ENCODE data around the gene NFIC. TPM values are rescaled to one million over a fixed set of nuclear protein-coding genes. Genes with fewer than 3 reads are reported as not detected.

Gene NFIC
- polyA plus RNA-seq, 1 of the 3 experiments (the other 2 are of a cell fraction) = 7.2 TPM

DNA sequence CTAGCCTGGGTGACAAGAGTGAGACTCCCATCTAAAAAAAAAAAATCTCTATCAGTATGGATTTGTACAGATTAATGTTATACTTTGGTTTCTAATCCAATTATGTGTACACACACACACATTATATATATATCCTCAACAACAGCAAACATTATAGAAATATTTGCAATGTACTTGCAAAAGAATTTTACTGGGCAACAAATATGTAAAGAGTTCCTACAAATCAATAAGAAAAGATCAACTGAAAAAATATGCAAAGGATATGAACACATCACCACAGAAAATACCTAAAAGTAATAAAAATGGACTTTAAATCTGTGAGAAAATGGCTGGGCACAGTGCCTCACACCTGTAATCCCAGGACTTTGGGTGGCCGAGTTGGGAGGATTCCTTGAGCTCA lies 40.9 kb upstream of the NFIC start (continued):
- TF ChIP-seq, protein P1, sequence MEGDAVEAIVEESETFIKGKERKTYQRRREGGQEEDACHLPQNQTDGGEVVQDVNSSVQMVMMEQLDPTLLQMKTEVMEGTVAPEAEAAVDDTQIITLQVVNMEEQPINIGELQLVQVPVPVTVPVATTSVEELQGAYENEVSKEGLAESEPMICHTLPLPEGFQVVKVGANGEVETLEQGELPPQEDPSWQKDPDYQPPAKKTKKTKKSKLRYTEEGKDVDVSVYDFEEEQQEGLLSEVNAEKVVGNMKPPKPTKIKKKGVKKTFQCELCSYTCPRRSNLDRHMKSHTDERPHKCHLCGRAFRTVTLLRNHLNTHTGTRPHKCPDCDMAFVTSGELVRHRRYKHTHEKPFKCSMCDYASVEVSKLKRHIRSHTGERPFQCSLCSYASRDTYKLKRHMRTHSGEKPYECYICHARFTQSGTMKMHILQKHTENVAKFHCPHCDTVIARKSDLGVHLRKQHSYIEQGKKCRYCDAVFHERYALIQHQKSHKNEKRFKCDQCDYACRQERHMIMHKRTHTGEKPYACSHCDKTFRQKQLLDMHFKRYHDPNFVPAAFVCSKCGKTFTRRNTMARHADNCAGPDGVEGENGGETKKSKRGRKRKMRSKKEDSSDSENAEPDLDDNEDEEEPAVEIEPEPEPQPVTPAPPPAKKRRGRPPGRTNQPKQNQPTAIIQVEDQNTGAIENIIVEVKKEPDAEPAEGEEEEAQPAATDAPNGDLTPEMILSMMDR (IDR thresholded peaks at IDR 0.05) = no peak

DNA sequence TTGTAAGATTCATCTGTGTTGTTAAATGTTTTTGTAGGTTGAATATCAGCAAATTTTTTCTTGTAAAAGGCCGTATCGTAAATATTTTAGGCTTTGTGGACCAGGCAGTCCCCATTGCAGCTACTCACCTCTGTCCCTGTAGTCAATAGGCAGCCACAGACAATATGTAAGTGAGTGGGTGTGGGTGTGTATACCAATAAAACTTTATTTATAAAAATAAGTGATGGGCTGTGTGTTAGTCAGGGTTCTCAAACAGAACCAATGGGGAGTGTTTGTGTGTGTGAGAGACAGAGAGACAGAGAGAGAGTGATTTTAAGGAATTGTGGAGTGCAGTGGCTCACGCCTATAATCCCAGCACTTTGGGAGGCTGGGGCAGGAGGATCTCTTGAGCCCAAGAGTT lies 37.6 kb upstream of the NFIC start:
- Histone ChIP-seq H3K36me3 (replicated peaks in 1 of 2; ENCODE audit: control insufficient read depth in 1 of 2, insufficient read depth in 2 of 2, low read length in 1 of 2) (no peaks in the 10 kb centered on the region), H3K27me3 (ENCODE audit: insufficient read depth) (no peaks in the 10 kb centered on the region), H3K4me1 (ENCODE audit: control insufficient read depth in 1 of 2, insufficient read depth in 2 of 2, low read depth in 1 of 2, low read length in 1 of 2) (no peaks in the 10 kb centered on the region), H3F3A (replicated peaks; ENCODE audit: insufficient read depth) (peaks cover 4% of the 10 kb centered on the region), H3K4me2 (no peak overlapping the region), H3K9me3 (no peaks in the 10 kb centered on the region), H2AFZ (ENCODE audit: low read depth) (no peak overlapping the region), H4K20me1 (ENCODE audit: insufficient read depth) (no peaks in the 10 kb centered on the region), H3K9ac (no peak overlapping the region), H3K4me3 (ENCODE audit: low read depth in 2 of 2, low read length in 1 of 2) (no peak overlapping the region), H3K9me2 (no peaks in the 10 kb centered on the region), H3K79me2 (ENCODE audit: insufficient read depth) (no peaks in the 10 kb centered on the region), H3K27ac (ENCODE audit: low read depth in 2 of 2, low read length in 1 of 2) (no peak overlapping the region)
- TF ChIP-seq MEF2A (IDR thresholded peaks at IDR 0.05; ENCODE audit: borderline replicate concordance, low read depth) = no peak
- TF ChIP-seq, protein P2, sequence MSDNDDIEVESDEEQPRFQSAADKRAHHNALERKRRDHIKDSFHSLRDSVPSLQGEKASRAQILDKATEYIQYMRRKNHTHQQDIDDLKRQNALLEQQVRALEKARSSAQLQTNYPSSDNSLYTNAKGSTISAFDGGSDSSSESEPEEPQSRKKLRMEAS (IDR thresholded peaks at IDR 0.05; ENCODE audit: low read depth) = no peak
- TF ChIP-seq, protein P3, sequence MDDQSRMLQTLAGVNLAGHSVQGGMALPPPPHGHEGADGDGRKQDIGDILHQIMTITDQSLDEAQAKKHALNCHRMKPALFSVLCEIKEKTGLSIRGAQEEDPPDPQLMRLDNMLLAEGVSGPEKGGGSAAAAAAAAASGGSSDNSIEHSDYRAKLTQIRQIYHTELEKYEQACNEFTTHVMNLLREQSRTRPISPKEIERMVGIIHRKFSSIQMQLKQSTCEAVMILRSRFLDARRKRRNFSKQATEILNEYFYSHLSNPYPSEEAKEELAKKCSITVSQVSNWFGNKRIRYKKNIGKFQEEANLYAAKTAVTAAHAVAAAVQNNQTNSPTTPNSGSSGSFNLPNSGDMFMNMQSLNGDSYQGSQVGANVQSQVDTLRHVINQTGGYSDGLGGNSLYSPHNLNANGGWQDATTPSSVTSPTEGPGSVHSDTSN (IDR thresholded peaks at IDR 0.05) = no peak
- no peak for TF ChIP-seq FOSL2 (IDR thresholded peaks at IDR 0.05; ENCODE audit: borderline replicate concordance, low read depth)
- no peak for TF ChIP-seq YY1 (IDR thresholded peaks at IDR 0.05; ENCODE audit: low read depth)
- no peak for TF ChIP-seq FOXM1 (IDR thresholded peaks at IDR 0.05; ENCODE audit: low read depth)
- no peak for TF ChIP-seq GATA2 (CRISPR knock-in tag; IDR thresholded peaks at IDR 0.05)
- no peak for TF ChIP-seq TAF1 (IDR thresholded peaks at IDR 0.05; ENCODE audit: borderline replicate concordance, low read depth, low read length)
- no peak for TF ChIP-seq RXRA (IDR thresholded peaks at IDR 0.05; ENCODE audit: borderline replicate concordance, low read depth)
- no peak for TF ChIP-seq RAD21 (IDR thresholded peaks at IDR 0.05; ENCODE audit: low read length)
- no peak for TF ChIP-seq TCF12 (IDR thresholded peaks at IDR 0.05)
- no peak for TF ChIP-seq FOXJ3 (CRISPR knock-in tag; IDR thresholded peaks at IDR 0.05)
- no peak for TF ChIP-seq EZH2phosphoT487 (IDR thresholded peaks at IDR 0.05; ENCODE audit: borderline replicate concordance, low read depth)
- no peak for TF ChIP-seq SMC3 (IDR thresholded peaks at IDR 0.05; ENCODE audit: low read depth, low read length)
- no peak for TF ChIP-seq ELF1 (IDR thresholded peaks at IDR 0.05)
- no peak for TF ChIP-seq NFIC (IDR thresholded peaks at IDR 0.05; ENCODE audit: borderline replicate concordance)
- CTCF ChIA-PET = interaction anchor here (1.3 to 4.7 kb wide), 6 partner anchors 23 to 156 kb away, joined by 3 to 52 read pairs (median 23); partner anchors contain the start of gene SMIM44
- WGBS (ENCODE audit: low lambda C conversion rate) = 95% methylated on average over 3 of the region's 3 CpGs
- POLR2A ChIA-PET = interaction anchor here (0.6 to 1.3 kb wide), 2 partner anchors 144 to 220 kb away, joined by 3 to 4 read pairs; no protein-coding TSS in a partner anchor
- DNase-seq = no peak

Data from SK-N-SH (cell line).